ENCODE results near the gene CELF1.

DNA sequence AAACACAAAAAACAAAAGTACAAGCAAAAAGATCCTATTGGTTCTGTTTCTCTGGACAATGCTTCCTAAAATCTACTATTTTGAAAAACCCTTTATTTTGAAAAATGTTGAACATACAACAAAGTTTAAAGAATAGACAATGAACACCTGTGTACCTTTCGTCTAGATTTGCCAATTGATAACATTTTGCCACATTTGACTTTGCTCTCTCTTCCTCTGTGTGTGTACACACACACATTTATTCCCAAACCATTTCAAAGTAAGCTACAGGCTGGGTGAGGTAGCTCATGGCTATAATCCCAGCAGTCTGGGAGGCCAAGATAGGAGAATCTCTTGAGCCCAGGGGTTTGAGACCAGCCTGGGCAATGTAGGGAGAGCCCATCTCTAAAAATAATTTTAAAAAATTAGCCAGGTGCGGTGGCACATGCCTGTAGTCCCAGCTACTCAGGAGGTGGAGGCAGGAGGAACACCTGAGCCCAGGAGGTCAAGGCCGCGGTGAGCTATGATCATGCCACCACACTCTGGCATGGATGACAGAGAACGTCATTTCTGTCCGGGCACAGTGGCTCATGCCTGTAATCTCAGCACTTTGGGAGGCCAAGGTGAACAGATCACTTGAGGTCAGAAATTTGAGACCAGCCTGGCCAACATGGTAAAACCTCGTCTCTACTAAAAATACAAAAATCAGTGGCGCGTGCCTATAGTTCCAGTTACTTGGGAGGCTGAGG lies 121.4 kb downstream of the CELF1 start:
- TF ChIP-seq, protein P1, sequence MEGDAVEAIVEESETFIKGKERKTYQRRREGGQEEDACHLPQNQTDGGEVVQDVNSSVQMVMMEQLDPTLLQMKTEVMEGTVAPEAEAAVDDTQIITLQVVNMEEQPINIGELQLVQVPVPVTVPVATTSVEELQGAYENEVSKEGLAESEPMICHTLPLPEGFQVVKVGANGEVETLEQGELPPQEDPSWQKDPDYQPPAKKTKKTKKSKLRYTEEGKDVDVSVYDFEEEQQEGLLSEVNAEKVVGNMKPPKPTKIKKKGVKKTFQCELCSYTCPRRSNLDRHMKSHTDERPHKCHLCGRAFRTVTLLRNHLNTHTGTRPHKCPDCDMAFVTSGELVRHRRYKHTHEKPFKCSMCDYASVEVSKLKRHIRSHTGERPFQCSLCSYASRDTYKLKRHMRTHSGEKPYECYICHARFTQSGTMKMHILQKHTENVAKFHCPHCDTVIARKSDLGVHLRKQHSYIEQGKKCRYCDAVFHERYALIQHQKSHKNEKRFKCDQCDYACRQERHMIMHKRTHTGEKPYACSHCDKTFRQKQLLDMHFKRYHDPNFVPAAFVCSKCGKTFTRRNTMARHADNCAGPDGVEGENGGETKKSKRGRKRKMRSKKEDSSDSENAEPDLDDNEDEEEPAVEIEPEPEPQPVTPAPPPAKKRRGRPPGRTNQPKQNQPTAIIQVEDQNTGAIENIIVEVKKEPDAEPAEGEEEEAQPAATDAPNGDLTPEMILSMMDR (IDR thresholded peaks at IDR 0.05; ENCODE audit: poor library complexity): no peak
- TF ChIP-seq EZH2 (IDR thresholded peaks at IDR 0.05; ENCODE audit: borderline replicate concordance): no peak
- TF ChIP-seq EZH2phosphoT487 (IDR thresholded peaks at IDR 0.05; ENCODE audit: low read depth, severe bottlenecking, unreplicated experiment): no peak

Measured in hepatocyte (in vitro differentiated cells).